ENCODE data around the gene NPRL2.

NPRL2 gene

DNA sequence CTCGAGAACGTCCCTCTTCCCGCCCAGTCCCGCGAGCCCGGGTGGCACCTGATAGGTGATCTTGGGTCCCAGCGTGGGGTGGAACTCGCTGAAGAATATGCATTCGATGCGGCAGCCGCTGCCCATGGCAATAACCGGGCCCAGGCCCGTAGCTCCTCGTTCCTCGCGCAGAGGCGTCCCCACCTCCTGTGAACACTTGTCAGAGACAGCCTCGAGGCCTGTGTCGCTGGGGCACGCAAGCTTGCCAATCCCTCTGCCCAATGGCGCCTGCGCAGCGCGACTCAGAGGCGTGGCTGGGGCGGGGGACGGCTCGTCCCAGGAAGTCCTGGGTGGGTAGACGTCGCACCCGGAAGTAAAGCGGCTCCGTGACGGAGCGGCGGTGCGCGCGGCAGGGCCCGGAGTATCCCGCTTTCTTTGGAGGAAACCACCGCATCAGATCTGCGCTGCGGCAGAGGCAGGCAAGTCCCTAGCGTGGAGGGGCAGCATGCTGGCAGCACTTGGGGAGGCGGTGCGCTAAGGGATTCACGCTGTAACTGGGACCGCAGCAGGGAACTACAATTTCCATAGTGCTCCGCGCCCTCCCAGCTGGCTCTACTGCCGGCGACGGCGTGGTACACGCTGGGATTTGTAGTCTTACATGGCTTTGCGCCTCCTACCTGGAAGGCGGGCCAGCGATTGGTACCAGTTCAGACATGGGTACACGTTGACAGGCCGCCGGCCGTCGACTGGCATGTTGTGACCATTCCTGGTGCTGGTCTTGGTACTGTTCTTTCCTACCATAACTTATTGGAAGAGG, at the start of gene NPRL2, which contains the start of gene CYB561D2:
Gene NPRL2, minus strand, starts transcription at position 249 of the 796 bp plus-strand sequence. Its CDS starts 123 bp downstream, at position 126.
Gene CYB561D2, plus strand, starts transcription at position 336 of the 796 bp plus-strand sequence. CDS start 572 bp downstream, outside the sequence.
- DNase-seq (ENCODE audit: low spot score in 2 of 2), result peak; percentile 89 to 99
- no peaks in the 10 kb centered on the region for H3K27me3 ChIP-seq (ENCODE audit: low read depth)
- in situ Hi-C loops (cut with MboI; ENCODE audit: low sequenced_read_pairs), result loop anchor here (10.0 kb wide), 1 partner anchor 1034 kb away; the partner anchor contains the start of gene MANF
- peak within 1 kb of the TSS; percentile 90 for H3K4me3 ChIP-seq
- H3K4me1 ChIP-seq, result peaks cover 9% of the 10 kb centered on the region
- H3K9me3 ChIP-seq, result no peaks in the 10 kb centered on the region
- H3K36me3 ChIP-seq (replicated peaks), result peaks cover 45% of the 10 kb centered on the region

DNA sequence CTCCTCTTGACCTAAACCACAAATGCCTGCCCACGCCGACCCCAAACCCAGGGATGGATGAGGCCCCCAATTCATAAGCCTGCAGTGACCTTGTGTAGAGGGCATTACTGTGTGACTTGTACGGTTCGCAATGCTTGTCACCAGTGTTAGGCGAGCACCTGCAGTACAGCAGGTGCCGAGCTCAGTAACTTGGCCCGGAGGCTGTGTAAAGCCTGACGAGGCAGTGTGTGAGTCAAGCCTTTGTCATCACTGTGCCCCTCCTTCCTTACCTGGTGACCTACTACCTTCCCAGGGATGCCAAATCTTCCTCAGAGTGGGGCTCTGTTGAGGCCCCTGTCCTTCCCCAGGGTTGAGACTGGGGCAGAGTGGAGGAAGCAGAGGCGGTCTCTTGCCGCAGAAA, 45.9 kb upstream of the NPRL2 start:
- H3K36me3 ChIP-seq (replicated peaks), result no peaks in the 10 kb centered on the region
- in situ Hi-C loops (cut with MboI; ENCODE audit: low sequenced_read_pairs), result no loop called here
- DNase-seq (ENCODE audit: low spot score in 2 of 2), result no peak
- no peak overlapping the region for H3K4me3 ChIP-seq
- no peaks in the 10 kb centered on the region for H3K27me3 ChIP-seq (ENCODE audit: low read depth)
- no peaks in the 10 kb centered on the region for H3K9me3 ChIP-seq
- H3K4me1 ChIP-seq, result no peaks in the 10 kb centered on the region

- DNase-seq (ENCODE audit: low spot score in 2 of 2), result no peak
- in situ Hi-C loops (cut with MboI; ENCODE audit: low sequenced_read_pairs), result no loop called here
- no peak overlapping the region for H3K4me3 ChIP-seq
- H3K36me3 ChIP-seq (replicated peaks), result no peaks in the 10 kb centered on the region
- H3K9me3 ChIP-seq, result no peaks in the 10 kb centered on the region
- H3K4me1 ChIP-seq, result no peaks in the 10 kb centered on the region
- H3K27me3 ChIP-seq (ENCODE audit: low read depth), result no peaks in the 10 kb centered on the region
These were observed 44.7 kb upstream of the NPRL2 start for GRCh38 chr3:50395070-50395860.

GRCh38 chr3:50393061-50393460, 42.5 kb upstream of the NPRL2 start:
- no peaks in the 10 kb centered on the region for H3K36me3 ChIP-seq (replicated peaks)
- in situ Hi-C loops (cut with MboI; ENCODE audit: low sequenced_read_pairs), result no loop called here
- H3K4me3 ChIP-seq, result no peak overlapping the region
- H3K9me3 ChIP-seq, result no peaks in the 10 kb centered on the region
- no peak for DNase-seq (ENCODE audit: low spot score in 2 of 2)
- no peaks in the 10 kb centered on the region for H3K4me1 ChIP-seq
- H3K27me3 ChIP-seq (ENCODE audit: low read depth), result no peaks in the 10 kb centered on the region

DNA sequence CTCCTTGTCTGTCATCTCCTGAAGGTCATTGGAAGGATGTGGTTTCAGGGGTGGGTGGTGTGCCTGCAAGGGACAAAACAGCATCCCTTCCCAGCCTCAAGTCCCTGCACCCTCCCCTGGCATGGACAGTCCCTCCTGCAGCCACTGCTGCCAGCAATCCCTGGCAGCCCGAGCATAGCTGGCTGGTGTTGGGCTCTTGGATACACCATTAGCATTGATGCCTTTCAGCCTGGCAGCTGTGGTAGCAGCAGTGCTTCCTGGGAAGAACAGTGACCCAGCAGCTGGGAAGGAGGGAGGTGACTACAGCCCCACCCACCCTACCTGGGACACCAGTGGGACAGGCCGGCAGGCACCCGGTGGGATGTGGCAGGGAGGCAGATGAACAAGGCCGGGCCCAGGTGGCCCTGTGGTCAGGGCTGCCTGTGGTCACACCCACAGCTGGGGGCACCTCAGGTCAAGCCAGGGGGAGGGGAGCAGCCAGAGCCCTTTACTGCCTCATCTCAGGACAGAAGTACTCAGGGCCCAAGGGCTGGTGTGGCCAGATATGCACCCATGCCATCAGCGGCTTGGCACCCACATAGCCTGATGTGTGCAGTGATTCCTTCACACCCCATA, 41.6 kb upstream of the NPRL2 start:
- no peak for DNase-seq (ENCODE audit: low spot score in 2 of 2)
- Histone ChIP-seq H3K4me3 (no peak overlapping the region), H3K4me1 (no peaks in the 10 kb centered on the region), H3K36me3 (replicated peaks) (no peaks in the 10 kb centered on the region), H3K27me3 (ENCODE audit: low read depth) (no peaks in the 10 kb centered on the region), H3K9me3 (no peaks in the 10 kb centered on the region)
- in situ Hi-C loops (cut with MboI; ENCODE audit: low sequenced_read_pairs), result no loop called here

GRCh38 chr3:50390508-50391224, 40.1 kb upstream of the NPRL2 start:
- Histone ChIP-seq H3K4me1 (no peaks in the 10 kb centered on the region), H3K36me3 (replicated peaks) (no peaks in the 10 kb centered on the region), H3K4me3 (no peak overlapping the region), H3K9me3 (no peaks in the 10 kb centered on the region), H3K27me3 (ENCODE audit: low read depth) (no peaks in the 10 kb centered on the region)
- DNase-seq (ENCODE audit: low spot score in 2 of 2), result no peak
- in situ Hi-C loops (cut with MboI; ENCODE audit: low sequenced_read_pairs), result no loop called here

GRCh38 chr3:50389414-50389767, 38.8 kb upstream of the NPRL2 start:
- DNase-seq (ENCODE audit: low spot score in 2 of 2), result no peak
- no peaks in the 10 kb centered on the region for H3K9me3 ChIP-seq
- no peaks in the 10 kb centered on the region for H3K4me1 ChIP-seq
- H3K4me3 ChIP-seq, result no peak overlapping the region
- no peaks in the 10 kb centered on the region for H3K27me3 ChIP-seq (ENCODE audit: low read depth)
- H3K36me3 ChIP-seq (replicated peaks), result no peaks in the 10 kb centered on the region
- in situ Hi-C loops (cut with MboI; ENCODE audit: low sequenced_read_pairs), result no loop called here

DNA sequence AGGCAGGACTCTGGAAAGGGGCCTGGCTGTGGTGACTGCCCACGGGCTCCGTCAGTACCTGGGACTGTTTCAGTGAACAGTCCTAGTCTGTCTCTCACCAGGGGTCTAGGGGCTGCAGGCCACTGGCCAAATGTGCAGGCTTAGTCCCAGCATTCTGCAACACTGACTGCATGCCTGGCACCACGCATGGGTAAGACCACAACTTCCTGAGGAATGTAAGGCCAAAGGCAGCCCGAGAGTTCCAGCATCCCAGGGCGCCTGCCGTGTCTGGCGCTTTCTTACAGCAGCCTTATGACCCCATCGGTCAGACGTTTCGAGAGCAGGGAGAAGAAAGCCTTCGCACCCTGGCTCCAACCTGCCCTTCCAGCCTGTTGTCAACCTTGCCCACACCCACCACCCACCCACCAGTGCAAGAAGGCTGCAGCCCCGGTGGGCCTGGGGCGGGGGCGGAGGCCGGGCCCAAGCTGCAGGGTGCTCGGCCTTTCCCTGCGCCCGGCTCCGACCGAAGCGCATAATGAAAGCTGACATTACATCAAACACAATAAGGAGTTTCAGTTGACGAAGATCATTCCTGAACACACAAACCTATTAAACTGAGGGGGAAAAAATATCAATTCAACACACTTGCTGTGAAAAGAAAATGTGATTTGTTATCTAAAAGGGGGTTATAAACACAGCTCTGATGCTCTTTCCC, 38.3 kb upstream of the NPRL2 start:
- Histone ChIP-seq H3K9me3 (no peaks in the 10 kb centered on the region), H3K4me3 (no peak overlapping the region), H3K27me3 (ENCODE audit: low read depth) (no peaks in the 10 kb centered on the region), H3K36me3 (replicated peaks) (no peaks in the 10 kb centered on the region), H3K4me1 (no peaks in the 10 kb centered on the region)
- DNase-seq (ENCODE audit: low spot score in 2 of 2), result no peak
- in situ Hi-C loops (cut with MboI; ENCODE audit: low sequenced_read_pairs), result no loop called here

GRCh38 chr3:50388016-50388719, 37.6 kb upstream of the NPRL2 start:
- in situ Hi-C loops (cut with MboI; ENCODE audit: low sequenced_read_pairs), result no loop called here
- DNase-seq (ENCODE audit: low spot score in 2 of 2), result peak in 1 of 2 experiments; percentile 21
- no peak overlapping the region for H3K4me3 ChIP-seq
- H3K36me3 ChIP-seq (replicated peaks), result no peaks in the 10 kb centered on the region
- no peaks in the 10 kb centered on the region for H3K9me3 ChIP-seq
- no peaks in the 10 kb centered on the region for H3K27me3 ChIP-seq (ENCODE audit: low read depth)
- H3K4me1 ChIP-seq, result no peaks in the 10 kb centered on the region

DNA sequence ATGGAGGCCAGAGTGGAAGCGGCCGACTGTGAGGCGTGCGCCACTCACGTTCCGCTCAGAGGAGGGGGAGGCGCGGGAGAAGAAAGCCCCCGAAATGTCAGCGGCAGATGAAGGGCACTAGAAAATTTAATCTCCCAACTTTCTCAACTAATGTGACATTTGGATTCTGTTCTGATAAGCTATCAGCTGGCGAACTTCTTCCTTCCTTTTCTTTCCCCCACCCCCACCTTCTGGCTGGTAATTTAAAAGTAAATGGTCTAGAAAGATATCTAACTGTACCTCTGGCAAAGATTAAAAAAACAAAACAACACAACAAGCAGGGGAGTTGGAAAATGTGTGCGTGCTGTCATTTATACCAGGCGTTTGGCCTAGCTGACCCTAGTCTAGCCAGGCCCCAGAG, 35.2 kb upstream of the NPRL2 start:
- in situ Hi-C loops (cut with MboI; ENCODE audit: low sequenced_read_pairs), result no loop called here
- H3K4me1 ChIP-seq, result no peaks in the 10 kb centered on the region
- H3K27me3 ChIP-seq (ENCODE audit: low read depth), result no peaks in the 10 kb centered on the region
- no peak overlapping the region for H3K4me3 ChIP-seq
- H3K36me3 ChIP-seq (replicated peaks), result no peaks in the 10 kb centered on the region
- H3K9me3 ChIP-seq, result no peaks in the 10 kb centered on the region
- DNase-seq (ENCODE audit: low spot score in 2 of 2), result no peak

- in situ Hi-C loops (cut with MboI; ENCODE audit: low sequenced_read_pairs), result no loop called here
These were observed 33.2 kb upstream of the NPRL2 start for GRCh38 chr3:50383750-50384149.

DNA sequence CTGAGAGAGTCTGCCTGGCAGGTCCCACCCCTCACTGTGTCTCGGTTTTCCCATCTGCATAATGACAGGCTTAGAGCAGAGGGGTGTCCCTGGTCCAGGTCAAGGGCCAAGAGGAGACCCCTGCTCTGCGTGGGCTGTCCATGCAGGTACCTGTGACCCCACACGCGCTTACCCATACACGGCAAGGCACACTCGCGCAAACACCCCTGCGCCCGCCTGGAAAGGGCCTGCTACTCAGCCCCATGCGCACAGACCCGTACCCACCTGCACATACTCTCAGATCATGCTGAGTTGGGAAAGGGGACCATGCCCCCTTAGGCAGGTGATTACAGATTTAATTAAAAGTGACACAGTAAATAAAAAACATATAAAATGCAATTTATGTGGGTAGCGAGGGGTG, 32.1 kb upstream of the NPRL2 start:
- no peaks in the 10 kb centered on the region for H3K27me3 ChIP-seq (ENCODE audit: low read depth)
- in situ Hi-C loops (cut with MboI; ENCODE audit: low sequenced_read_pairs), result no loop called here
- DNase-seq (ENCODE audit: low spot score in 2 of 2), result no peak
- H3K9me3 ChIP-seq, result no peaks in the 10 kb centered on the region
- H3K4me3 ChIP-seq, result no peak overlapping the region
- H3K4me1 ChIP-seq, result no peaks in the 10 kb centered on the region
- H3K36me3 ChIP-seq (replicated peaks), result no peaks in the 10 kb centered on the region

More at GRCh38 chr3:50383750-50384149, 33.2 kb upstream of the NPRL2 start:
- no peaks in the 10 kb centered on the region for H3K27me3 ChIP-seq (ENCODE audit: low read depth)
- no peak for DNase-seq (ENCODE audit: low spot score in 2 of 2)
- no peaks in the 10 kb centered on the region for H3K9me3 ChIP-seq
- no peaks in the 10 kb centered on the region for H3K36me3 ChIP-seq (replicated peaks)
- H3K4me3 ChIP-seq, result no peak overlapping the region
- no peaks in the 10 kb centered on the region for H3K4me1 ChIP-seq
